Stomach (tissue), 4 donors: ENCODE results near the gene GRM4.

Experiments
- EP300 ChIP-seq: sonication (generic); formaldehyde crosslinking; IDR thresholded peaks from one replicate; pipeline ENCODE4 v1.6.1; 2017; ENCODE audit warnings: antibody characterized with exemption
- POLR2A ChIP-seq, 4 donors: fragments of 450-650 bp; IDR thresholded peaks; one replicate each; pipeline ENCODE4 v1.6.1; 2016; ENCODE audit warnings: antibody characterized with exemption in 4 of 4, control low read depth in 2 of 4, mild to moderate bottlenecking in 1 of 4, moderate library complexity in 1 of 4

- TF ChIP-seq EP300 (no peak), POLR2A (IDR thresholded peaks at IDR 0.05) (no peak)
Observed at GRCh38 chr6:34037151-34037550, 108.7 kb downstream of the GRM4 start.
